ENCODE measurements around the gene DOCK1. TPM values are rescaled to one million over a fixed set of nuclear protein-coding genes. Genes with fewer than 3 reads are reported as not detected.
A peak's percentile ranks its signal among the peaks of the same experiment; 100 is the strongest.
"Not testable (repeated sequence)": the region's sequence is repeated elsewhere in the genome, so short reads cannot be mapped to it uniquely, and the experiment has no call there.

DOCK1 gene
- total RNA-seq, 2 donors from 2014 or later: 64.0 to 65.8 TPM

GRCh38 chr10:126917975-126918908, 13.0 kb downstream of the DOCK1 start:
- intact Hi-C loops (cut with DNase I, micrococcal nuclease): no loop called here
- ATAC-seq (peak; percentile 49), DNase-seq (no peak)

- ATAC-seq: no peak
- DNase-seq: no peak
- intact Hi-C loops (cut with DNase I, micrococcal nuclease): no loop called here
These were observed 14.2 kb downstream of the DOCK1 start for GRCh38 chr10:126919426-126919825.

DNA sequence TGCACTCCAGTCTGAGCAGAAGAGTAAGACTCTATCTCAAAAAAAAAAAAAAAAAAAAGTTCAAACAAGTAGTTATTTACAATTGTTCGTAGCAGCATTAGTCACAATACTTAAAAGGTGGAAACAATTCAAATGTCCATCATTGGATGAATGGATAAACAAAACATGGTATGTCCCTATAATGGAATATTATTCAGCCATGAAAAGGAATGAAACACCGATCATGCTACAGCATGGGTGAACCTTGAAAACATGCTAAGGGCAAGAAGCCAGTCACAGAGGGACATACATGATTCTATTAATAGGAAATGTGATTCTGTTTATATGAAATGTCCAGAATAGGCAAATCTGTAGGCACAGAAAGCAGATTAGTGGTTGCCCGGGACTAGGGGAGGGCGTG, 15.9 kb downstream of the DOCK1 start:
- no peak for ATAC-seq
- intact Hi-C loops (cut with DNase I, micrococcal nuclease): no loop called here
- DNase-seq: no peak

- ATAC-seq: no peak
- no peak for DNase-seq
- intact Hi-C loops (cut with DNase I, micrococcal nuclease): no loop called here
These were observed 16.8 kb downstream of the DOCK1 start for GRCh38 chr10:126921974-126922525.

DNA sequence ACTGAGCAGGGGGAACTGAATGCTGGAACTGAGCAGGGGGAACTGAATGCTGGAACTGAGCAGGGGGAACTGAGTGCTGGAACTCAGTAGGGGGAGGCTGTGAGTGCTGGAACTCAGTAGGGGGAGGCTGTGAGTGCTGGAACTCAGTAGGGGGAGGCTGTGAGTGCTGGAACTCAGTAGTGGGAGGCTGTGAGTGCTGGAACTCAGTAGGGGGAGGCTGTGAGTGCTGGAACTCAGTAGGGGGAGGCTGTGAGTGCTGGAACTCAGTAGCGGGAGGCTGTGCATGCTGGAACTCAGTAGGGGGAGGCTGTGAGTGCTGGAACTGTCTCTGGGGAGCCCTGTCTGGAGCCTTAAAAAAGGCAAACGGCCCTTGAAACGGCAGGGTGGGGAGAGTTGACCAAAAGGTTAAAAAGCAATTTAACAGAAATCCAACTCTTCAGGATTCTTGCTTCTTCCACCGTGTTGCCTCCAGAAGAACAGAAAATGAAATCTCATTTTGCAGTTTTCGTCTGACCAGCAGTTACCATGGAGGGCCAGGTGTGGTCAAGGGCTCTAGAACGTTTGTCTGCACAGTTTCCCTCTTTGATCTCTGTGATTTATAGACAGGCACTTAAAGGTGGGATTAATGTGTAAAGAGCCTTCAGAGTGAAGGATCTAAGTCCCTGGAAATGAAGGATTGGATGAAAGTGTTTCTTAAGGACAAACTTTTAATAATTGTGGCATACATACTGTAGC, 19.1 kb downstream of the DOCK1 start:
- intact Hi-C loops (cut with DNase I, micrococcal nuclease): no loop called here

GRCh38 chr10:126924915-126925300, 19.7 kb downstream of the DOCK1 start:
- DNase-seq (no peak), ATAC-seq (no peak)
- intact Hi-C loops (cut with DNase I, micrococcal nuclease): no loop called here

More for the DNA sequence above, 19.1 kb downstream of the DOCK1 start:
- ATAC-seq: no peak
- no peak for DNase-seq

DNA sequence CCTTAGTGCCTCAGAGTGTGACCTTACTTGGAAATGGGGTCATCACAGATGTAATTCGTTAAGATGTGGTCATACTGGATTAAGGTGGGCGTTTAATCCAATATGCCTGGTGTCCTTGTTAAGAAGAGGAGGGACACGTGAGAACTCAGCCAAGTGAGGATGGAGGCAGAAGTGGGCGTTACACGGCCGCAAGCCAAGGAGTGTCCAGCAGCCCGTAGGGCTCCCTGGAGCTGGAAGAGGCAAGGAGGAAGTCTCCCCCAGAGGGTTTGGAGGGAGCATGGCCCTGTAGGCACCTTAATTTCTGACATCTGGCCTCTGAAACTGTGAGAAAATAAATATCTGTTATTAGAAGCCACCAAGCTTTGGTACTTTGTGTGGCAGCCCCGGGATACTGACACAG, 21.3 kb downstream of the DOCK1 start:
- DNase-seq (no peak), ATAC-seq (no peak)
- intact Hi-C loops (cut with DNase I, micrococcal nuclease): no loop called here

GRCh38 chr10:126927799-126928198, 22.6 kb downstream of the DOCK1 start:
- ATAC-seq (no peak), DNase-seq (no peak)
- intact Hi-C loops (cut with DNase I, micrococcal nuclease): no loop called here

- no peak for DNase-seq
- ATAC-seq: no peak
- intact Hi-C loops (cut with DNase I, micrococcal nuclease): no loop called here
These were observed 23.0 kb downstream of the DOCK1 start for GRCh38 chr10:126928274-126928673.

GRCh38 chr10:126929391-126929790, 24.2 kb downstream of the DOCK1 start:
- no peak for DNase-seq
- intact Hi-C loops (cut with DNase I, micrococcal nuclease): no loop called here
- ATAC-seq: no peak

DNA sequence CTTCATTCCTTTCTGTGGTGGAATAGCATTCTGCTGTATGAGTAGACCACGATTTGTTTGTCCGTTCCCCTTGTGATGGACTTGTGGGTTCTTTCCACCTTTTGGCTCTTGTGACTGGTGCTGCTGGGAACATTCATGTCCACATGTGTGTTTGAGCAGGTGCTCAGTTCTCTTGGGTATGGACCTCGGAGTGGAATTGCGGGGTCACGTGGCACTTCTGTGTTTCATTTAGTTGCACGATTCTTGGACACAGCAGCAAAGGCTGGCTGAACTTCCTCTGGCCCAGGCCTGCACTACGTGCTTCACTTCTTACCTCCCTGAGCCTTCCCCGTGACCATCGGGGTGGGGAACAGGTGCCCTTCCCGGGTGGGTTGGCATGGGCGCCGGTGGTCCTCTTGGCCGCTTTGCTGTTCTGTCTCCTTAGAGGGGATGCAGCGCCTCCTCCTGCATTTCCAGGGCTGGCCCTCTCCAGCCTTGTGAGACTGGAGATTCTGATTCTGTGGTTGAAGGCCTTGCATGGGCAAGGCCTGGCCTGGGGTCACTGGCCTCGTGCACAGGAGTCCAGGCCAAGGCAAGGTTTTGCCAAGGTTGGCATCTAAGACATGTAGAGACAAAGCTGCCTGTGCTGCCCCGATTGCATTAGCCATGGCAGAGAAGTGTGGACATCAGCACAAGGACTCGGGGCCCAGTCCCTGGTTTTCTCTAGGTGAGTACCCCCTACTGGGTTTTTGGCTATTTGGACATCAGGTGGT, 25.1 kb downstream of the DOCK1 start:
- ATAC-seq: no peak
- intact Hi-C loops (cut with DNase I, micrococcal nuclease): no loop called here

GRCh38 chr10:126930883-126931503, 25.8 kb downstream of the DOCK1 start:
- intact Hi-C loops (cut with DNase I, micrococcal nuclease): no loop called here
- peak; percentile 52 for ATAC-seq
- no peak for DNase-seq

More for the DNA sequence above, 25.1 kb downstream of the DOCK1 start:
- no peak for DNase-seq

- DNase-seq (no peak), ATAC-seq (no peak)
- intact Hi-C loops (cut with DNase I, micrococcal nuclease): no loop called here
These were observed 26.3 kb downstream of the DOCK1 start for GRCh38 chr10:126931544-126931943.

GRCh38 chr10:126932516-126932915, 27.3 kb downstream of the DOCK1 start:
- no peak for ATAC-seq
- DNase-seq: no peak
- intact Hi-C loops (cut with DNase I, micrococcal nuclease): no loop called here

GRCh38 chr10:126933116-126933515, 27.9 kb downstream of the DOCK1 start:
- no peak for DNase-seq
- intact Hi-C loops (cut with DNase I, micrococcal nuclease): no loop called here
- ATAC-seq: no peak

DNA sequence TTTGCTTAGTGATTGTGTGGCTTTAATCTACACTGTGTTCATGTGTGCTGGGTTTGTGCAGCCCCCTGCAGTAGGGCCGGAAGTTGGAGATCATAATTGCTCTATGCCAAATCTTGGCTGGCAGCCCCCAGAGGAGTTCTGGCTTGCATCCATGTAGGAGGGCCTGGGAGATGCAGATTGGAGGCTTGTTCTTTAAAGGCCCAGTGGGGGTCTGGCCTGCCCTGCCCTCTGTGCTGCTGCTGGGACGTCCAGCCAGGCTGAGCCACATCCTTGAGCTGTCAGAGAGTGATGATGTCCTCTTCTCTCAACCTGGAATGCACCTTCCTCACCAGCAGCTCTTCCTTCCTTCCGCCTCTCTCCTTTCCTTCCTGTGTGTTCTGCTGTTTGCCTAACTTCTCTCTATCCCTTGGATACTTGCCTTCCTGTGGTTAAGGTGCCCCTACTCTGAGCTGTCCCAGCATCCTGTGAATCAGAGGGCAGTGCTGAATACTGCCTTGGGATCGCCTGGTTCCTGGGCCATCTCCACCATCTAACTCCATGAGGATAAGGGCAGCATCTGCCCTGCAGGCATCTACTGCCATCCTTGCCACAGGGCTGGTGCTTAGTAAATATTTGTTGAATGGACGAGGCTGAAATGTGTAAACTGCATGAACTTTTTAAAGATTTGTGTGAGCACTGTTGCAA, 30.2 kb downstream of the DOCK1 start:
- DNase-seq (no peak), ATAC-seq (no peak)
- intact Hi-C loops (cut with DNase I, micrococcal nuclease): no loop called here

DNA sequence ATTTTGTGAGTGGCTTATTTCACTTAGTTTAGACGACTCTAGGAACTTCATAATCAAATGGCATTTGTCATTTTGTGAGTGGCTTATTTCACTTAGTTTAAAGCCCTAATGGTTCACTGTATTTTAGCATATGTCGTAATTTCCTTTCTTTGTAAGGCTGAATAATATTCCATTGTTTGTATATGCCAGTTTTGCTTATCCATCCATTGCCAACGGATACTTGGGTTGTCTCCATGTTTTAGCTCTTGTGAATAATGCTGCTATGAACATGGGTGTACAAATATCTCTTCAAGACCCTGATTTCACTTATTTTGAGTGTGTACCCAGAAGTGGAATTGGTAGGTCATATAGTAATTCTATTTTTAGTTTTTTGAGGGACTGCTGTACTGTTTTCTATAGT, 31.8 kb downstream of the DOCK1 start:
- ATAC-seq (no peak), DNase-seq (no peak)
- intact Hi-C loops (cut with DNase I, micrococcal nuclease): no loop called here

DNA sequence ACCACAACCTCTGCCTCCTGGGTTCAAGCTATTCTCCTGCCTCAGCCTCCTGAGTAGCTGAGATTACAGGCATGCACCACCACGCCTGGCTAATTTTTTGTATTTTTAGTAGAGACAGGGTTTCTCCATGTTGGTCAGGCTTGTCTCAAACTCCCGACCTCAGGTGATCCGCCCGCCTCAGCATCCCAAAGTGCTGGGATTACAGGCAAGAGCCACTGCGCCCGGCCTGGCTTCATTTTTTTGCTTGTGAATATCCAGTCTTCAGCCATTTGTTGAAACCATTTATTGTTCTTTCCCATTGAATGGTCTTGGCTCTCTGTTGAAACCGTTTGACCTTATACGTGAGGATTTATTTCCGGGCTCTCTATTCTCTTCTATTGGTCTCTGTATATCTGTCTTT, 32.9 kb downstream of the DOCK1 start:
- intact Hi-C loops (cut with DNase I, micrococcal nuclease); ATAC-seq; DNase-seq: not testable (repeated sequence)
